Keratinocyte (primary cell): ENCODE measurements around the gene SLC6A5.

ENCODE experiments used
- EZH2 ChIP-seq: IDR thresholded peaks from one replicate; pipeline ENCODE4 v1.6.1; 2012; ENCODE audit warnings: inconsistent platforms, mild to moderate bottlenecking, low read length, moderate library complexity
- TF ChIP-seq, protein P1 (sequence below), 3 experiments: IDR thresholded peaks in 1 of 3; conservative IDR thresholded peaks in 1 of 3; optimal IDR thresholded peaks in 1 of 3; 2 replicates in 2 of 3; 3 replicates in 1 of 3; pipeline versions ENCODE3 to v1.5.1; 2011; ENCODE audit warnings: low read length in 3 of 3, mild to moderate bottlenecking in 3 of 3, moderate library complexity in 2 of 3, control low read depth in 1 of 3, inconsistent platforms in 1 of 3; ENCODE audit not compliant: insufficient read depth in 2 of 3; ENCODE audit errors: extremely low read depth in 1 of 3

GRCh38 chr11:20595101-20595500 is 4.3 kb upstream of the SLC6A5 start:
- TF ChIP-seq, protein P1, sequence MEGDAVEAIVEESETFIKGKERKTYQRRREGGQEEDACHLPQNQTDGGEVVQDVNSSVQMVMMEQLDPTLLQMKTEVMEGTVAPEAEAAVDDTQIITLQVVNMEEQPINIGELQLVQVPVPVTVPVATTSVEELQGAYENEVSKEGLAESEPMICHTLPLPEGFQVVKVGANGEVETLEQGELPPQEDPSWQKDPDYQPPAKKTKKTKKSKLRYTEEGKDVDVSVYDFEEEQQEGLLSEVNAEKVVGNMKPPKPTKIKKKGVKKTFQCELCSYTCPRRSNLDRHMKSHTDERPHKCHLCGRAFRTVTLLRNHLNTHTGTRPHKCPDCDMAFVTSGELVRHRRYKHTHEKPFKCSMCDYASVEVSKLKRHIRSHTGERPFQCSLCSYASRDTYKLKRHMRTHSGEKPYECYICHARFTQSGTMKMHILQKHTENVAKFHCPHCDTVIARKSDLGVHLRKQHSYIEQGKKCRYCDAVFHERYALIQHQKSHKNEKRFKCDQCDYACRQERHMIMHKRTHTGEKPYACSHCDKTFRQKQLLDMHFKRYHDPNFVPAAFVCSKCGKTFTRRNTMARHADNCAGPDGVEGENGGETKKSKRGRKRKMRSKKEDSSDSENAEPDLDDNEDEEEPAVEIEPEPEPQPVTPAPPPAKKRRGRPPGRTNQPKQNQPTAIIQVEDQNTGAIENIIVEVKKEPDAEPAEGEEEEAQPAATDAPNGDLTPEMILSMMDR (optimal IDR thresholded peaks at IDR 0.05 in 1 of 3, IDR thresholded peaks at IDR 0.05 in 1 of 3, conservative IDR thresholded peaks at IDR 0.05 in 1 of 3; ENCODE audit: extremely low read depth in 1 of 3, insufficient read depth in 2 of 3, low read length in 3 of 3): no peak
- no peak for TF ChIP-seq EZH2
